HepG2 (cell line): ENCODE measurements around the gene BORCS5. TPM values are rescaled to one million over a fixed set of nuclear protein-coding genes. Genes with fewer than 3 reads are reported as not detected.

Source experiments
- ATAC-seq: fragments of 200-7000 bp; cut with Tn5 transposase; 3 replicates; pipeline ENCODE4 v1.9.1; 2020; ENCODE audit warnings: mild to moderate bottlenecking, moderate library complexity
- BruUV-seq: library from RNA; stranded (reverse); fragments of 400-500 nt; replicated peaks from 2 replicates; lab custom pipeline; 2021; lab: Mats Ljungman, UMichigan
- CTCF ChIA-PET: fragments of 300-600 bp; formaldehyde crosslinking; extraction: SDS; loops from one replicate; lab custom pipeline; 2021; ENCODE audit warnings: low total read pairs, inconsistent platforms, low intra/inter-chr PET ratio; lab: Yijun Ruan, JAX
- POLR2A ChIA-PET: fragments of 350-600 bp; sonication (Branson Sonifier 250); formaldehyde crosslinking; loops from one replicate; lab custom pipeline; 2020; ENCODE audit warnings: antibody characterized with exemption, inconsistent platforms; lab: Yijun Ruan, JAX
- DNase-seq: peaks from one replicate; pipeline ENCODE4 v3.0.0-alpha.2; 2015; ENCODE audit warnings: low spot score
- FAIRE-seq: peaks from 3 replicates; lab custom pipeline; 2011; peaks lifted over from hg19 to GRCh38; lab: Jason Lieb, UNC
- H2AFZ ChIP-seq: one replicate; pipeline ENCODE4 v1.6.1; 2011; ENCODE audit warnings: low read length, inconsistent platforms
- H3K27ac ChIP-seq: fragments of 300-600 bp; 3 replicates; pipeline ENCODE4 v1.8.0; 2011; ENCODE audit warnings: mixed run types, mild to moderate bottlenecking, mixed read lengths, low read length, inconsistent platforms; ENCODE audit not compliant: insufficient read depth; ENCODE audit errors: extremely low read length
- H3K27me3 ChIP-seq, 2 experiments: fragments of 200-600 bp in 1 of 2; 2 replicates in 1 of 2; 3 replicates in 1 of 2; pipeline versions ENCODE4 v1.6.0 to v1.8.0; 2011; ENCODE audit warnings: low read length in 2 of 2, mild to moderate bottlenecking in 2 of 2, moderate library complexity in 2 of 2, inconsistent platforms in 1 of 2; ENCODE audit not compliant: insufficient read depth in 2 of 2, control insufficient read depth in 1 of 2
- H3K36me3 ChIP-seq, 2 experiments: fragments of 200-600 bp in 1 of 2; replicated peaks in 1 of 2; 2 replicates in 1 of 2; 3 replicates in 1 of 2; pipeline versions ENCODE4 v1.5.1 to v1.8.0; 2011; ENCODE audit warnings: low read length in 2 of 2, inconsistent platforms in 1 of 2; ENCODE audit not compliant: insufficient read depth in 2 of 2, control insufficient read depth in 1 of 2
- H3K4me1 ChIP-seq: 2 replicates; pipeline ENCODE4 v1.5.1; 2012; ENCODE audit warnings: low read length, inconsistent platforms; ENCODE audit not compliant: insufficient read depth
- H3K4me2 ChIP-seq: 2 replicates; pipeline ENCODE4 v1.6.0; 2011; ENCODE audit warnings: low read depth, low read length, inconsistent platforms
- H3K4me3 ChIP-seq, 3 experiments: fragments of 200-600 bp in 1 of 3; sonication (generic), shearing (Covaris generic) in 1 of 3; replicated peaks in 1 of 3; 2 replicates each; pipeline ENCODE4 v1.5.1; 2011 to 2016; ENCODE audit warnings: low read length in 3 of 3, inconsistent platforms in 2 of 3, low read depth in 2 of 3, mild to moderate bottlenecking in 2 of 3, control low read depth in 1 of 3, mixed read lengths in 1 of 3; ENCODE audit not compliant: insufficient read depth in 1 of 3
- H3K79me2 ChIP-seq: one replicate; pipeline ENCODE4 v1.6.1; 2011; ENCODE audit warnings: low read length, inconsistent platforms; ENCODE audit not compliant: insufficient read depth
- H3K9ac ChIP-seq: 2 replicates; pipeline ENCODE4 v1.6.0; 2011; ENCODE audit warnings: mild to moderate bottlenecking, low read depth, low read length, inconsistent platforms; ENCODE audit not compliant: insufficient read depth
- H3K9me3 ChIP-seq: 2 replicates; pipeline ENCODE4 v1.5.1; 2012; ENCODE audit warnings: mild to moderate bottlenecking, low read length
- H4K20me1 ChIP-seq: 2 replicates; pipeline ENCODE4 v1.6.0; 2011; ENCODE audit warnings: inconsistent platforms, mild to moderate bottlenecking, low read length, moderate library complexity; ENCODE audit not compliant: insufficient read depth
- ETS1 ChIP-seq: sonication (generic); formaldehyde crosslinking; IDR thresholded peaks from 2 replicates; pipeline ENCODE4 v1.4.0; 2020; ENCODE audit warnings: missing genetic modification reagents
- ETV6 ChIP-seq: sonication (generic); formaldehyde crosslinking; conservative IDR thresholded peaks from 2 replicates; pipeline ENCODE4 v1.4.0; 2020; ENCODE audit warnings: missing genetic modification reagents
- MAFF ChIP-seq: IDR thresholded peaks from 2 replicates; pipeline ENCODE4 v1.6.1; 2011; ENCODE audit warnings: low read depth, low read length, improper control_type of control experiment
- NR2F2 ChIP-seq: IDR thresholded peaks from 2 replicates; pipeline ENCODE4 v1.6.1; 2012; ENCODE audit warnings: low read depth, inconsistent platforms, borderline replicate concordance
- NR3C1 ChIP-seq: sonication (generic); formaldehyde crosslinking; IDR thresholded peaks from 2 replicates; pipeline ENCODE4 v1.4.0; 2020; ENCODE audit warnings: missing genetic modification reagents
- ONECUT2 ChIP-seq: sonication (generic); formaldehyde crosslinking; IDR thresholded peaks from 2 replicates; pipeline ENCODE4 v1.4.0; 2020; ENCODE audit warnings: missing genetic modification reagents
- STAT6 ChIP-seq: sonication (generic); formaldehyde crosslinking; IDR thresholded peaks from 2 replicates; pipeline ENCODE4 v1.4.0; 2020; ENCODE audit warnings: missing genetic modification reagents, mild to moderate bottlenecking, borderline replicate concordance
- ZBTB8A ChIP-seq: sonication (generic); formaldehyde crosslinking; IDR thresholded peaks from 2 replicates; pipeline ENCODE4 v1.4.0; 2020; ENCODE audit warnings: mild to moderate bottlenecking, low read depth, missing genetic modification reagents, borderline replicate concordance
- ZEB1 ChIP-seq: IDR thresholded peaks from 2 replicates; pipeline ENCODE4 v1.6.1; 2012; ENCODE audit warnings: mild to moderate bottlenecking, low read depth, inconsistent platforms; ENCODE audit not compliant: insufficient replicate concordance
- WGBS: methylation state at CpG from one replicate; pipeline ENCODE4 v1.1.6; 2017; ENCODE audit warnings: low lambda C conversion rate; 5-methylcytosine and 5-hydroxymethylcytosine counted together
- in situ Hi-C: cut with HindIII; loops from 2 replicates; pipeline ENCODE4 v1.10.0; 2017; ENCODE audit warnings: low pct_unique_long_range_greater_than_20kb; ENCODE audit not compliant: extremely low pct_ligation_motif_present
- intact Hi-C: fragments of 100-400 bp; cut with micrococcal nuclease; formaldehyde crosslinking; loops from one replicate; pipeline ENCODE4 v1.10.0; 2022; ENCODE audit not compliant: unreplicated experiment
- polyA plus RNA-seq, 8 experiments: library from polyadenylated mRNA; depleted of rRNA in 3 of 8; stranded (reverse) in 7 of 8; unstranded in 1 of 8; fragments of >200 nt; fragmentation: Illumina TruSeq in 4 of 8; extraction: Trizol in 4 of 8; gene quantifications; 2 replicates each; pipeline versions ENCODE4 v1.2.1 to v1.2.3, GENCODE V29; 2011 to 2016; ENCODE audit warnings: low read depth in 4 of 8, missing spikeins in 1 of 8, mixed read lengths in 1 of 8; ENCODE audit not compliant: insufficient read depth in 1 of 8
- total RNA-seq, 5 experiments: library from RNA; depleted of rRNA; stranded (reverse); fragments of >200 nt; fragmentation: Illumina TruSeq; extraction: Trizol; gene quantifications; 2 replicates each; pipeline ENCODE4 v1.2.3, GENCODE V29; 2016; ENCODE audit warnings: low read depth in 1 of 5

Gene BORCS5
- total and polyA plus RNA-seq, 2 of the 13 experiments (the other 11 are each of a cell fraction or from before 2014, with no cell fraction given), result 3.9 to 4.7 TPM

GRCh38 chr12:12400793-12401192 lies 43.9 kb downstream of the BORCS5 start:
- BruUV-seq, result no TSS peak
- no peaks in the 10 kb centered on the region for H3K27me3 ChIP-seq
- H3K36me3 ChIP-seq, result no peaks in the 10 kb centered on the region
- POLR2A ChIA-PET, result no interaction called here
- H3K27ac ChIP-seq, result no peak overlapping the region
- WGBS, result 98% methylated on average over 3 of the region's 3 CpGs
- H2AFZ ChIP-seq, result no peak overlapping the region
- FAIRE-seq (no peak), DNase-seq (no peak), ATAC-seq (no peak)
- CTCF ChIA-PET, result no interaction called here
- H4K20me1 ChIP-seq, result no peaks in the 10 kb centered on the region
- H3K9ac ChIP-seq, result no peak overlapping the region
- TF ChIP-seq MAFF (no peak), NR3C1 (CRISPR knock-in tag) (no peak), ZEB1 (no peak), ZBTB8A (CRISPR knock-in tag) (no peak), ONECUT2 (CRISPR knock-in tag) (no peak), ETS1 (no peak), STAT6 (CRISPR knock-in tag) (no peak), NR2F2 (no peak), ETV6 (CRISPR knock-in tag) (no peak)
- peaks cover 90% of the 10 kb centered on the region for H3K4me1 ChIP-seq
- peaks cover 8% of the 10 kb centered on the region for H3K79me2 ChIP-seq
- in situ Hi-C loops (no loop called here), intact Hi-C loops (no loop called here)
- H3K4me3 ChIP-seq, result no peak overlapping the region
- H3K9me3 ChIP-seq, result no peaks in the 10 kb centered on the region
- H3K4me2 ChIP-seq, result no peak overlapping the region
